Transverse colon (tissue), 4 donors: ENCODE data around the gene SINHCAF. TPM values are rescaled to one million over a fixed set of nuclear protein-coding genes. Genes with fewer than 3 reads are reported as not detected.
A peak's percentile ranks its signal among the peaks of the same experiment; 100 is the strongest.

ENCODE experiments used
- DNase-seq: peaks from one replicate; pipeline ENCODE4 v3.0.0-alpha.2; 2019
- H3K27ac ChIP-seq, 4 donors: fragments of 200-600 bp; sonication (generic); 2 replicates each; pipeline ENCODE4 v1.5.1; 2016 to 2018; ENCODE audit warnings: inconsistent platforms in 4 of 4
- H3K27me3 ChIP-seq: fragments of 200-600 bp; sonication (generic); 2 replicates; pipeline ENCODE4 v1.5.1; 2017; ENCODE audit warnings: inconsistent platforms
- H3K36me3 ChIP-seq, 4 donors: fragments of 200-600 bp; sonication (generic); 2 replicates each; pipeline ENCODE4 v1.5.1; 2017 to 2019; ENCODE audit warnings: inconsistent platforms in 4 of 4
- H3K4me1 ChIP-seq, 4 donors: fragments of 200-600 bp; sonication (generic); 2 replicates each; pipeline ENCODE4 v1.5.1; 2017 to 2020; ENCODE audit warnings: inconsistent platforms in 4 of 4
- H3K4me3 ChIP-seq, 4 donors: fragments of 200-600 bp; sonication (generic); 1 replicate in 1 of 4; 2 replicates in 3 of 4; pipeline versions ENCODE4 v1.5.1 to v1.6.1; 2017 to 2019; ENCODE audit warnings: inconsistent platforms in 4 of 4
- H3K9me3 ChIP-seq, 2 donors: fragments of 200-600 bp; sonication (generic); 2 replicates each; pipeline ENCODE4 v1.5.1; 2017 to 2019; ENCODE audit warnings: inconsistent platforms in 2 of 2
- EP300 ChIP-seq: sonication (generic); formaldehyde crosslinking; IDR thresholded peaks from one replicate; pipeline ENCODE4 v1.6.1; 2017; ENCODE audit warnings: antibody characterized with exemption, low read depth
- POLR2A ChIP-seq: fragments of 450-650 bp; IDR thresholded peaks from one replicate; pipeline ENCODE4 v1.6.1; 2016; ENCODE audit warnings: antibody characterized with exemption, mild to moderate bottlenecking, moderate library complexity
- POLR2AphosphoS5 ChIP-seq, 3 donors: sonication (generic); formaldehyde crosslinking; IDR thresholded peaks; one replicate each; pipeline ENCODE4 v1.6.1; 2016; ENCODE audit warnings: antibody characterized with exemption in 3 of 3
- WGBS, 2 donors: methylation state at CpG; one replicate each; pipeline ENCODE4 v1.1.5; 2018; ENCODE audit warnings: low coverage in 1 of 2; 5-methylcytosine and 5-hydroxymethylcytosine counted together
- in situ Hi-C, 4 donors: fragments of 200-750 bp; cut with MboI; loops; one replicate each; pipeline versions ENCODE4 v1.15.0 to v1.15.1; 2017; ENCODE audit warnings: low sequenced_read_pairs in 3 of 4, low pct_ligation_motif_present in 1 of 4, low pct_unique_long_range_greater_than_20kb in 1 of 4
- intact Hi-C: fragments of 100-400 bp; cut with DNase I; formaldehyde crosslinking; loops from one replicate; pipeline ENCODE4 v1.15.1; 2023; ENCODE audit warnings: low total_unique reads
- total RNA-seq, 4 donors: library from RNA; depleted of rRNA; stranded (reverse); fragments of >200 nt; gene quantifications; one replicate each; pipeline ENCODE4 v1.1.0, GENCODE V29; 2016
- TF ChIP-seq, protein P1 (sequence below), 5 experiments: fragments of 200-600 bp in 3 of 5; fragments of 450-650 bp in 2 of 5; sonication (generic) in 3 of 5; IDR thresholded peaks; 1 replicate in 2 of 5; 2 replicates in 3 of 5; pipeline ENCODE4 v1.5.1; 2016 to 2017; ENCODE audit warnings: antibody characterized with exemption in 5 of 5, inconsistent platforms in 3 of 5, mild to moderate bottlenecking in 2 of 5, moderate library complexity in 1 of 5

The SINHCAF gene
- total RNA-seq, 4 donors from 2014 or later = 16.8 to 135 (median 64.8) TPM

DNA sequence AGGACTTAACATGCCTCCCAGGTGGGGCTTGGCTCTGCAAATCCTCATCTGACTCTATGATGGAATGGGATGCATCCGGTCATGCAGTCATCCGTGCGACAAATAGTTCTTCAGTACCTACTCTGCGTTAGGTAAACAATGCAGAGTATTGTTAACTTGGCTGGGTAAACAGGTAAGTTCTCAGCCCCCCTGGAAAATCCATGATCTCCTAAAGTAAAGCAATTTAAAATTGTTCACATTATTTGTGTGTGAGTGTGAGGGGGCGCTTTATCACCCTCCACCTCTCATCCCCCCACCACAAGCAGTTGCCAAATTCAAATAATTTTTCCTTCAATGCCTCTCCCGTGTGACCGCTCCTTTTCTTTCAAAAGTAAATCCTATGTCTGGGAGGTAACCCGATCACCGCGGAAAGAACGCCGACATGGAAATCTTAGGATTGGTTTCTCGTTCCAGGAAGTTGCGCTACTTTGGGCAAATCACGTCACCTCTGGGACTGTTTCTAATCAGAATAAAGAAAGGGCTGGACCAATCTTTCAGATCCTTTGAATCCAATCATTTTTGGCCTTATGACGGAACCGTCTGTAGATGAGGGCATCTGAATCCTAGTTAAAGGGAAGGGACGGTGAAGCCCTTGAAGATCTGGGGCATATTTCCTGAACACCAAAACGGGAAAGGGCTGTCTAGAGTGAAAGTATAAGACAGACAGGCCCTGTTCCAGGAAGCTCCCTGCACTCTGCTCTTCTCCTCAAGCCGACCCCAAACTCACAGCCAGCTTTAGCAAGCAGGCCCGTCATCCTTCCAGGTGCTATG lies 44.0 kb upstream of the SINHCAF start:
- Histone ChIP-seq H3K27me3 (no peaks in the 10 kb centered on the region), H3K9me3 (no peaks in the 10 kb centered on the region), H3K27ac (peak overlapping the region; percentile 73 to 87 (median 80)), H3K4me1 (peaks cover 2 to 30% (median 8%) of the 10 kb centered on the region in 4 donors), H3K4me3 (peak overlapping the region in 3 of 4 donors; percentile 10 to 13 (median 12)), H3K36me3 (no peaks in the 10 kb centered on the region)
- intact Hi-C loops (no loop called here), in situ Hi-C loops (no loop called here)
- DNase-seq = peak; percentile 32
- TF ChIP-seq POLR2AphosphoS5 (IDR thresholded peaks at IDR 0.05) (no peak), EP300 (no peak), POLR2A (no peak)
- TF ChIP-seq, protein P1, sequence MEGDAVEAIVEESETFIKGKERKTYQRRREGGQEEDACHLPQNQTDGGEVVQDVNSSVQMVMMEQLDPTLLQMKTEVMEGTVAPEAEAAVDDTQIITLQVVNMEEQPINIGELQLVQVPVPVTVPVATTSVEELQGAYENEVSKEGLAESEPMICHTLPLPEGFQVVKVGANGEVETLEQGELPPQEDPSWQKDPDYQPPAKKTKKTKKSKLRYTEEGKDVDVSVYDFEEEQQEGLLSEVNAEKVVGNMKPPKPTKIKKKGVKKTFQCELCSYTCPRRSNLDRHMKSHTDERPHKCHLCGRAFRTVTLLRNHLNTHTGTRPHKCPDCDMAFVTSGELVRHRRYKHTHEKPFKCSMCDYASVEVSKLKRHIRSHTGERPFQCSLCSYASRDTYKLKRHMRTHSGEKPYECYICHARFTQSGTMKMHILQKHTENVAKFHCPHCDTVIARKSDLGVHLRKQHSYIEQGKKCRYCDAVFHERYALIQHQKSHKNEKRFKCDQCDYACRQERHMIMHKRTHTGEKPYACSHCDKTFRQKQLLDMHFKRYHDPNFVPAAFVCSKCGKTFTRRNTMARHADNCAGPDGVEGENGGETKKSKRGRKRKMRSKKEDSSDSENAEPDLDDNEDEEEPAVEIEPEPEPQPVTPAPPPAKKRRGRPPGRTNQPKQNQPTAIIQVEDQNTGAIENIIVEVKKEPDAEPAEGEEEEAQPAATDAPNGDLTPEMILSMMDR (IDR thresholded peaks at IDR 0.05) = no peak
- 61 to 63% methylated on average over 5 to 21 of the region's 21 CpGs for WGBS, 2 donors

DNA sequence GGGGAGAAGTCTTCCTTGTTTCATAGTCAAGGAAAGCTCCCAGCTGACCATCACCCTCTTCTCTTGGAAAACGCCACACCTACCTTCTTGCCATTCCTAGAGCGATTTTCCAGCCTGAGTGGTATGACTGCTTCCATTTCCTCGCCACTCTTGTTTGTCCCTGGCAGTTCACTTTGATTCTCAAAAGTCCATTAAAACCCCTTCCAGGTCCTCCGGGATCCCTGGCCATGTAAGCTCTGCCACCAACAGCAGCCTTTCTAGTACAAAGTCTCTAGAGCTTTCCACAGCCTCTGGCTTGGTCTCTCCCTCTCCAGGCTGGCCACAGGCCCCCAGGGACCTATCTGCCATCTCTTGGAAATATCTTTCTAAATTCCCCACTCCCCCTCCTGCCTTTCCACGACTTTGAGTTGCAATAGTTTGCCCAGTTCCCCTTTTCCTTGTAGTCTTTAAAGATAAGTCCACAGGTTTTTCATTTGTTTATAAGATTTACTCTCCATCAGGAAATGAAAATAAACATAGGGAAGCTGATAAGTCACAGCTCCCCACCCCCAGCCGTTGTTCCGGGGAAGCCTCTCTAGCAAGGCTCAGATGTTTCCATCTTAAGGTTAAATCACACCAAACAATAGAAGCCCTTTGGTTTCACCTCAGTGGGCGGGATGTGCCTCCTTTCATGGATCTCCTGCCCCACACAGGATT lies 42.9 kb upstream of the SINHCAF start:
- peaks cover 2 to 31% (median 8%) of the 10 kb centered on the region in 4 donors for H3K4me1 ChIP-seq
- H3K9me3 ChIP-seq = no peaks in the 10 kb centered on the region
- TF ChIP-seq EP300 = no peak
- TF ChIP-seq POLR2A = no peak
- no peak for TF ChIP-seq POLR2AphosphoS5 (IDR thresholded peaks at IDR 0.05)
- TF ChIP-seq, protein P1 (IDR thresholded peaks at IDR 0.05) = no peak
- no peaks in the 10 kb centered on the region for H3K36me3 ChIP-seq
- WGBS, 2 donors = 46 to 57% methylated on average over 6 to 8 of the region's 8 CpGs
- H3K27ac ChIP-seq = peak overlapping the region in 1 of 4 donors; percentile 25
- no peak overlapping the region for H3K4me3 ChIP-seq
- H3K27me3 ChIP-seq = no peaks in the 10 kb centered on the region
- no peak for DNase-seq
- in situ Hi-C loops (no loop called here), intact Hi-C loops (no loop called here)

DNA sequence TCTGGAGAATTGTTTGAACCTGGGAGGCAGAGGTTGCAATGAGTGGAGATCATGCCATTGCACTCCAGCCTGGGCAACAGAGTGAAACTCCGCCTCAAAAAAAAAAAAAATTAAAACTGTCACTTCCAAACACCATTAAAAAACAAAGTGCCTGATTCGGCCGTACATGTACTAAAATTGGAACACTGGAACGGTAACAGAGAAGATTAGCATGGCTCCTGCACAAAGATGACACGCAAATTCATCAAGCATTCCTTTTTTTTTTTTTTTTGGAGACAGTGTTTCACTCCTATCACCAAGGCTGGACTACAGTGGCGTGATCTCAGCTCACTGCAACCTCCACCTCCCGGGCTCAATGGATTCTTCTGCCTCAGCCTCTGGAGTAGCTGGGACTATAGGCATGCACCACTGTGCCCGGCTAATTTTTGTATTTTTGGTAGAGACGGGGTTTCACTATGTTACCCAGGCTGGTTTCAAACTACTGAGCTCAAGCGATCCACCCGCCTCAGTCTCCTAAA lies 40.2 kb upstream of the SINHCAF start:
- in situ Hi-C loops = no loop called here
- no peaks in the 10 kb centered on the region for H3K9me3 ChIP-seq
- H3K4me3 ChIP-seq = no peak overlapping the region
- WGBS, 2 donors = 88 to 91% methylated on average over 9 to 11 of the region's 11 CpGs
- peaks cover 6 to 45% (median 20%) of the 10 kb centered on the region in 4 donors for H3K4me1 ChIP-seq
- H3K27me3 ChIP-seq = no peaks in the 10 kb centered on the region
- TF ChIP-seq EP300 = no peak
- TF ChIP-seq, protein P1 (IDR thresholded peaks at IDR 0.05) = no peak
- no peak for TF ChIP-seq POLR2AphosphoS5 (IDR thresholded peaks at IDR 0.05)
- no peak for TF ChIP-seq POLR2A
- H3K36me3 ChIP-seq = no peaks in the 10 kb centered on the region
- no peak overlapping the region for H3K27ac ChIP-seq
- no peak for DNase-seq
- intact Hi-C loops = no loop called here

DNA sequence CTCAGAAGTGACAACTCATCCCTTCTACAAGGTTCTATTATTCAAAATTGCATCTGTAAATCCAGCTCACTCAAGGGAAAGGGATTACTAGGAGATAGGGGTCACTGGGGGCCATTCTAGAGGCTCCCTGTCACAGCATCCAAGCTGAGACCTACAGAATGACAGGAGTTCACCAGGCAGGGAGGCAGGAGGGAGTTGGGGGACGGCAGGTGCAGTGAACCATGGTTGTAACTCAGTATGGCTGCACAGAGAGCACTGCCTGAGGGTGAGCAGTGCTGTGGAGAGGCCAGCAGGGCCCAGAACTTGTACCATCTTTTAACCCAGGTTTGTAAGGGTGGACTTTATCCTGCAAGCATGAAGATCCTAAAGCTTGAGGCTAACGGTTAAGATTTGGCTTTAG lies 37.9 kb upstream of the SINHCAF start:
- no peaks in the 10 kb centered on the region for H3K27me3 ChIP-seq
- H3K27ac ChIP-seq = peak overlapping the region; percentile 65 to 80 (median 74)
- WGBS, 2 donors = 96% methylated on average over 2 of the region's 2 CpGs; no CpG with 5 or more reads in 1 of the 2 donors
- H3K4me3 ChIP-seq = no peak overlapping the region
- in situ Hi-C loops (no loop called here), intact Hi-C loops (no loop called here)
- no peak for DNase-seq
- H3K4me1 ChIP-seq = peaks cover 4 to 21% (median 13%) of the 10 kb centered on the region in 4 donors
- no peaks in the 10 kb centered on the region for H3K9me3 ChIP-seq
- no peaks in the 10 kb centered on the region for H3K36me3 ChIP-seq
- TF ChIP-seq POLR2A (no peak), EP300 (no peak), POLR2AphosphoS5 (IDR thresholded peaks at IDR 0.05) (no peak)
- TF ChIP-seq, protein P1 (IDR thresholded peaks at IDR 0.05) = no peak
